Astrocyte of the spinal cord (primary cell): ENCODE data around the gene APEH.

Source experiments
- DNase-seq: peaks from one replicate; pipeline ENCODE4 v3.0.0; 2011; ENCODE audit warnings: low read depth, low spot score
- H3K4me3 ChIP-seq: 2 replicates; pipeline ENCODE4 v1.5.1; 2011; ENCODE audit warnings: low read depth, mild to moderate bottlenecking, low read length, moderate library complexity
- in situ Hi-C: cut with HindIII; loops from 2 replicates; pipeline ENCODE4 v1.10.0; 2017; ENCODE audit warnings: low sequenced_read_pairs
- TF ChIP-seq, protein P1 (sequence below): IDR thresholded peaks from 2 replicates; pipeline ENCODE4 v1.5.1; 2012; ENCODE audit warnings: low read depth, mild to moderate bottlenecking, low read length, inconsistent platforms

The APEH gene

GRCh38 chr3:49652903-49653415 lies 21.2 kb upstream of the APEH start:
- no peak for DNase-seq
- TF ChIP-seq, protein P1, sequence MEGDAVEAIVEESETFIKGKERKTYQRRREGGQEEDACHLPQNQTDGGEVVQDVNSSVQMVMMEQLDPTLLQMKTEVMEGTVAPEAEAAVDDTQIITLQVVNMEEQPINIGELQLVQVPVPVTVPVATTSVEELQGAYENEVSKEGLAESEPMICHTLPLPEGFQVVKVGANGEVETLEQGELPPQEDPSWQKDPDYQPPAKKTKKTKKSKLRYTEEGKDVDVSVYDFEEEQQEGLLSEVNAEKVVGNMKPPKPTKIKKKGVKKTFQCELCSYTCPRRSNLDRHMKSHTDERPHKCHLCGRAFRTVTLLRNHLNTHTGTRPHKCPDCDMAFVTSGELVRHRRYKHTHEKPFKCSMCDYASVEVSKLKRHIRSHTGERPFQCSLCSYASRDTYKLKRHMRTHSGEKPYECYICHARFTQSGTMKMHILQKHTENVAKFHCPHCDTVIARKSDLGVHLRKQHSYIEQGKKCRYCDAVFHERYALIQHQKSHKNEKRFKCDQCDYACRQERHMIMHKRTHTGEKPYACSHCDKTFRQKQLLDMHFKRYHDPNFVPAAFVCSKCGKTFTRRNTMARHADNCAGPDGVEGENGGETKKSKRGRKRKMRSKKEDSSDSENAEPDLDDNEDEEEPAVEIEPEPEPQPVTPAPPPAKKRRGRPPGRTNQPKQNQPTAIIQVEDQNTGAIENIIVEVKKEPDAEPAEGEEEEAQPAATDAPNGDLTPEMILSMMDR = no peak
- no peak overlapping the region for H3K4me3 ChIP-seq
- in situ Hi-C loops = no loop called here

DNA sequence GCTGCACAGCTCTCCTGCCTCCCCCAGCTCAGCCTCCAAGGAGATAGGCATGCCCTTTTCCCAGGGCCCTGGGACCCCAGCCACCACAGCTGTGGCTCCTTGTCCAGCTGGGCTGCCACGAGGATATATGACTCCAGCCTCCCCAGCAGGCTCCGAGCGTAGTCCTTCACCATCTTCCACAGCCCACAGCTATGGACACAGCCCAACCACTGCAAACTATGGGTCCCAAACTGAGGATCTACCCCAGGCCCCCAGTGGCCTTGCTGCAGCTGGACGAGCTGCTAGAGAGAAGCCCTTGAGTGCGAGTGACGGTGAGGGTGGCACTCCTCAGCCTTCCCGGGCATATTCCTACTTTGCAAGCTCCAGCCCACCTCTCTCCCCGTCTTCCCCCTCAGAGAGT lies 20.5 kb upstream of the APEH start:
- in situ Hi-C loops = no loop called here
- DNase-seq = no peak
- no peak overlapping the region for H3K4me3 ChIP-seq
- TF ChIP-seq, protein P1 = no peak

GRCh38 chr3:49654176-49654825 lies 19.9 kb upstream of the APEH start:
- in situ Hi-C loops = no loop called here
- no peak overlapping the region for H3K4me3 ChIP-seq
- TF ChIP-seq, protein P1 = no peak

DNA sequence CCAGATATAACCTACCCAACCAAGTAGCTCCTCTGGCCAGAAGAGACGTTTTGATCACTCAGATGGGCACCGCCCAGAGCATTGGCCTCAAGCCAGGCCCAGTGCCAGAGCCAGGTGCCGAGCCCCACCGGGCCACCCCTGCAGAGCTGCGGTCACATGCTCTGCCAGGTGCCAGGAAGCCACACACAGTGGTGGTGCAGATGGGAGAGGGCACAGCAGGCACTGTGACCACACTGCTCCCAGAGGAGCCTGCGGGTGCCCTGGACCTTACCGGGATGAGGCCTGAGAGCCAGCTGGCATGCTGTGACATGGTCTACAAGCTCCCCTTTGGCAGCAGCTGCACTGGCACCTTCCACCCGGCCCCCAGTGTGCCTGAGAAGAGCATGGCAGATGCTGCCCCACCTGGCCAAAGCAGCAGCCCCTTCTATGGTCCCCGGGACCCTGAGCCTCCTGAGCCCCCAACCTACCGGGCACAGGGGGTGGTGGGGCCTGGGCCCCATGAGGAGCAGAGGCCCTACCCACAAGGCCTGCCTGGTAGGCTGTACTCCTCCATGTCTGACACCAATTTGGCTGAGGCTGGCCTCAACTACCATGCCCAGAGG lies 19.1 kb upstream of the APEH start:
- TF ChIP-seq, protein P1 = no peak

More at GRCh38 chr3:49654176-49654825, 19.9 kb upstream of the APEH start:
- no peak for DNase-seq

GRCh38 chr3:49655731-49656285 lies 18.3 kb upstream of the APEH start:
- in situ Hi-C loops = no loop called here

More for the DNA sequence above, 19.1 kb upstream of the APEH start:
- in situ Hi-C loops = no loop called here
- no peak overlapping the region for H3K4me3 ChIP-seq
- no peak for DNase-seq

GRCh38 chr3:49656541-49657112 lies 17.5 kb upstream of the APEH start:
- in situ Hi-C loops = no loop called here
- DNase-seq = no peak
- TF ChIP-seq, protein P1 = peak; percentile 39
- H3K4me3 ChIP-seq = no peak overlapping the region

More at GRCh38 chr3:49655731-49656285, 18.3 kb upstream of the APEH start:
- no peak overlapping the region for H3K4me3 ChIP-seq
- TF ChIP-seq, protein P1 = no peak
- DNase-seq = no peak
